ENCODE data around the gene DHX35. TPM values are rescaled to one million over a fixed set of nuclear protein-coding genes. Genes with fewer than 3 reads are reported as not detected.

DHX35 gene
- total and polyA plus RNA-seq, 9 donors: 11.2 to 14.5 (median 12.0) TPM

DNA sequence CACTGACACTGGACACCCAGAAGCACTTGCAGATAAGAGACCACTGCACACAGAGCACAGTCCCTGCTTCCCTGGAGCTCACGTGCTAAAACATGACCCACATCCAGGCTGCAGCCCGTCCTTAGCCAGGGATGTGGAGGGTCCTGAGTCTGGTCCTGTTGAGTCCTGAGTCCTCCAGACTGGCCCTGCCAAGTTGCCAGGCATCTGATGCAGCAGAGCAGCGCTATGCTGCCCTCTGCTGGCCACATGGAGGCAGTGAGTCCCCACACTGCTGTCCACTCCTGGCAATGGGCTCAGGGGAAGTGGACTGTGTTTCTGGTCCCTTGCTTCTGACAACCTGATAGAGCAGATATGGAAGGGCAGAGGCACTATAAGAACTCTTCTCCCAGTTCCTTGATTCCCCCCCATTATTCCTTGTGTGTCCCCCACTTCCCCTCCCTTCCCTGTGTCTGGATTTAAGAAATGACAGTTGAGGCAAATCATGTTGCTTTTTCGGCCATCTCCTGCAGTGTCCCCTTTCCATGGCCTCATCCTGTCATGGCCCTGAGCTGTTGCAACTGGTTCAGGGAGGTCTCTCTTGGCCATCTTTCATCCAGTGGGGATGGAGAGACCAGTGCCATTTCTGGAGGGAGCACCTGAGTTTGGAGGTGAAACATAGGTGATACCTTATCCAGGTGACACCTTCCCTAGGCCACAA is 86.0 kb downstream of the DHX35 start:
- peak; percentile 66 to 94 (median 70) for TF ChIP-seq CTCF (IDR thresholded peaks at IDR 0.05)
- TF ChIP-seq EP300 (IDR thresholded peaks at IDR 0.05): no peak
- no peak for TF ChIP-seq POLR2A (IDR thresholded peaks at IDR 0.05)
- Histone ChIP-seq H3K4me3 (no peak overlapping the region), H3K27ac (no peak overlapping the region), H3K36me3 (no peaks in the 10 kb centered on the region), H3K9me3 (no peaks in the 10 kb centered on the region), H3K27me3 (no peaks in the 10 kb centered on the region), H3K4me1 (ENCODE audit: insufficient read depth) (no peaks in the 10 kb centered on the region)
- DNase-seq: peak; percentile 63 to 84 (median 75)
- intact Hi-C loops (cut with DNase I): loop anchor here in 2 of 4 donors (2.0 to 5.0 kb wide), 3 partner anchors 121 to 401 kb away; partner anchors contain the start of gene FAM83D (in 2 of the 2)
- 11 to 15% (median 11%) methylated on average over 4 of the region's 4 CpGs for WGBS, 3 donors

- intact Hi-C loops (cut with DNase I): loop anchor here in 2 of 4 donors (2.0 to 5.0 kb wide), 3 partner anchors 122 to 402 kb away; partner anchors contain the start of gene FAM83D (in 2 of the 2)
- no peak overlapping the region for H3K4me3 ChIP-seq
- no peaks in the 10 kb centered on the region for H3K27me3 ChIP-seq
Observed at GRCh38 chr20:39049148-39049547, 87.0 kb downstream of the DHX35 start.

DNA sequence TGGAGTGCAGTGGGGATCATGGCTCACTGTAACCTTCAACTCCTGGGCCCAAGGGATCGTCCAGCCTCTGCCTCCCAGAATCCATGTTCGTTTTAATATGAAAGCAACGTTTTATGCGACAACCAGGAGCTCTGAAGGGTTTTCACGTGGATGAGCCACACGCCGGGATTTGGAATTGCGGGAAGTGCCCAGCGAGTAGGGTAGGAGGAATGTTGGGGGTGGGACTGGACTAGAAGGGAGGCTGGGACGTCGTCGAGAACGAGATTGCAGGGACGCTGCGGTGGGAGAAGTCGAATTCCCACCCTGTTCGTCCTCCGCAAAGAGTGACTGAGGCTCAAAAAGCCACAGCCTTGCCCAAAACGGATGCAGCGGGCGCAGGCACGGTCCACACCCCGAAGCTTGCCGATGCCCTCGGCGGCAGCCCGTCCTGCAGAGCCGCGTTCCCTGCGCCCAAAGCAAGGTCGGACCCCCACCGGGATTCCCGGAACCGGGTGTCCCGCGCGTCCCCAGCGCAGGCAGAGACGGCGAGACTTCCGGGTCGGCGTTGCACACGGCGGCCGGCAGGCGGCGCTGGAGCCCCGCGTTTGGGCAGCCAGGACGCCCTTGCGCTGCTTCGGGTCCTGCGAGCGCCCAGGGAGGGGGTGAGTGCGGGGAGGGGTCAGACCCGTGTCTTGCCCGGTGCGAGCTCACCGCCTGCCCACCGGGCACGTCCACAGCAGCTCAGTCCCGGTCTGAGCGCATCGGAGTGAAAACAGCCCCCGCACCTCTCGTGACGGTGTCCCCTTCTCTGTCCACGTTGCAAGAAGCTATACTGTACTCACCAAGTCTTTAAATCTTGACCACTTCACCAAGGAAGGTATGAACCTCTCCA is 87.8 kb downstream of the DHX35 start:
- no peak overlapping the region for H3K27ac ChIP-seq

More at GRCh38 chr20:39049148-39049547, 87.0 kb downstream of the DHX35 start:
- DNase-seq: no peak
- TF ChIP-seq POLR2A (IDR thresholded peaks at IDR 0.05) (no peak), CTCF (IDR thresholded peaks at IDR 0.05) (no peak), EP300 (IDR thresholded peaks at IDR 0.05) (no peak)
- H3K36me3 ChIP-seq: no peaks in the 10 kb centered on the region
- H3K27ac ChIP-seq: no peak overlapping the region
- WGBS, 3 donors: 85 to 90% (median 86%) methylated on average over 2 of the region's 2 CpGs
- no peaks in the 10 kb centered on the region for H3K9me3 ChIP-seq
- no peaks in the 10 kb centered on the region for H3K4me1 ChIP-seq (ENCODE audit: insufficient read depth)

More for the DNA sequence above, 87.8 kb downstream of the DHX35 start:
- Histone ChIP-seq H3K4me3 (peak overlapping the region; percentile 71), H3K4me1 (ENCODE audit: insufficient read depth) (no peaks in the 10 kb centered on the region), H3K9me3 (no peaks in the 10 kb centered on the region), H3K36me3 (no peaks in the 10 kb centered on the region), H3K27me3 (no peaks in the 10 kb centered on the region)
- 1 to 2% (median 2%) methylated on average over 57 to 69 of the region's 69 CpGs for WGBS, 3 donors
- no peak for TF ChIP-seq POLR2A (IDR thresholded peaks at IDR 0.05)
- TF ChIP-seq CTCF (IDR thresholded peaks at IDR 0.05): peak; percentile 86 to 92 (median 90)
- intact Hi-C loops (cut with DNase I): loop anchor here in 3 of 4 donors (2.0 to 10.0 kb wide), 5 partner anchors 123 to 1915 kb away; partner anchors contain the start of gene FAM83D (in 2 of the 3)
- peak; percentile 63 to 84 (median 73) for DNase-seq

Data from ovary (tissue), 9 donors.